BLaER1 treated with 17β-estradiol and CSF1 and Interleukin-3, amounts not matched to agents 10 nM and 100 nM (cell line): ENCODE data around the gene GPC3.

Experiments
- H3K27ac ChIP-seq, 11 experiments: shearing (Covaris generic); formaldehyde crosslinking; 2 replicates each; pipeline ENCODE4 v1.8.1; 2022
- H3K27me3 ChIP-seq, 11 experiments: shearing (Covaris generic); formaldehyde crosslinking; 2 replicates each; pipeline ENCODE4 v1.8.1; 2022
- H3K36me3 ChIP-seq, 11 experiments: shearing (Covaris generic); formaldehyde crosslinking; 2 replicates each; pipeline ENCODE4 v1.8.1; 2022
- H3K4me1 ChIP-seq, 10 experiments: shearing (Covaris generic); formaldehyde crosslinking; 2 replicates each; pipeline ENCODE4 v1.8.1; 2022
- H3K4me2 ChIP-seq, 11 experiments: shearing (Covaris generic); formaldehyde crosslinking; 2 replicates each; pipeline ENCODE4 v1.8.1; 2022
- H3K4me3 ChIP-seq, 10 experiments: shearing (Covaris generic); formaldehyde crosslinking; 2 replicates each; pipeline ENCODE4 v1.8.1; 2022
- H3K9ac ChIP-seq, 11 experiments: shearing (Covaris generic); formaldehyde crosslinking; 2 replicates each; pipeline ENCODE4 v1.8.1; 2022
- H3K9me3 ChIP-seq, 11 experiments: shearing (Covaris generic); formaldehyde crosslinking; replicated peaks in 1 of 11; 2 replicates each; pipeline ENCODE4 v1.8.1; 2022
- H4K20me1 ChIP-seq, 11 experiments: shearing (Covaris generic); formaldehyde crosslinking; 2 replicates each; pipeline ENCODE4 v1.8.1; 2022
- Cebpa-rat ChIP-seq, 11 experiments: shearing (Covaris generic); IDR thresholded peaks; 2 replicates each; pipeline ENCODE4 v1.8.1; 2022

Gene GPC3

GRCh38 chrX:133645977-133646718 is 339.2 kb downstream of the GPC3 start:
- peaks cover 0 to 17% (median 0%) of the 10 kb centered on the region in 10 experiments; a peak in 6 of 20 replicates for H3K4me1 ChIP-seq
- TF ChIP-seq Cebpa-rat (IDR thresholded peaks at IDR 0.05) = no peak
- peak overlapping the region in 4 of 11 experiments; percentile 10 to 45 (median 14); a peak in 6 of 22 replicates for H3K4me2 ChIP-seq
- H3K9me3 ChIP-seq = no peaks in the 10 kb centered on the region
- no peaks in the 10 kb centered on the region; a peak in 2 of 22 replicates for H4K20me1 ChIP-seq
- no peaks in the 10 kb centered on the region for H3K36me3 ChIP-seq
- H3K9ac ChIP-seq = peak overlapping the region in 1 of 11 experiments; percentile 25; a peak in 1 of 22 replicates
- no peak overlapping the region for H3K4me3 ChIP-seq
- peak overlapping the region in 1 of 11 experiments; percentile 56; a peak in 3 of 22 replicates for H3K27ac ChIP-seq
- H3K27me3 ChIP-seq = peaks cover 75 to 96% (median 91%) of the 10 kb centered on the region in 11 experiments

GRCh38 chrX:133645256-133645655 is 340.1 kb downstream of the GPC3 start:
- H3K9ac ChIP-seq = no peak overlapping the region
- H3K4me3 ChIP-seq = no peak overlapping the region
- H4K20me1 ChIP-seq = no peaks in the 10 kb centered on the region; a peak in 2 of 22 replicates
- no peak overlapping the region for H3K27ac ChIP-seq
- H3K36me3 ChIP-seq = no peaks in the 10 kb centered on the region
- peaks cover 84 to 97% (median 93%) of the 10 kb centered on the region in 11 experiments for H3K27me3 ChIP-seq
- no peaks in the 10 kb centered on the region for H3K9me3 ChIP-seq
- no peak overlapping the region for H3K4me2 ChIP-seq
- no peak for TF ChIP-seq Cebpa-rat (IDR thresholded peaks at IDR 0.05)
- peaks cover 0 to 17% (median 0%) of the 10 kb centered on the region in 10 experiments; a peak in 6 of 20 replicates for H3K4me1 ChIP-seq

DNA sequence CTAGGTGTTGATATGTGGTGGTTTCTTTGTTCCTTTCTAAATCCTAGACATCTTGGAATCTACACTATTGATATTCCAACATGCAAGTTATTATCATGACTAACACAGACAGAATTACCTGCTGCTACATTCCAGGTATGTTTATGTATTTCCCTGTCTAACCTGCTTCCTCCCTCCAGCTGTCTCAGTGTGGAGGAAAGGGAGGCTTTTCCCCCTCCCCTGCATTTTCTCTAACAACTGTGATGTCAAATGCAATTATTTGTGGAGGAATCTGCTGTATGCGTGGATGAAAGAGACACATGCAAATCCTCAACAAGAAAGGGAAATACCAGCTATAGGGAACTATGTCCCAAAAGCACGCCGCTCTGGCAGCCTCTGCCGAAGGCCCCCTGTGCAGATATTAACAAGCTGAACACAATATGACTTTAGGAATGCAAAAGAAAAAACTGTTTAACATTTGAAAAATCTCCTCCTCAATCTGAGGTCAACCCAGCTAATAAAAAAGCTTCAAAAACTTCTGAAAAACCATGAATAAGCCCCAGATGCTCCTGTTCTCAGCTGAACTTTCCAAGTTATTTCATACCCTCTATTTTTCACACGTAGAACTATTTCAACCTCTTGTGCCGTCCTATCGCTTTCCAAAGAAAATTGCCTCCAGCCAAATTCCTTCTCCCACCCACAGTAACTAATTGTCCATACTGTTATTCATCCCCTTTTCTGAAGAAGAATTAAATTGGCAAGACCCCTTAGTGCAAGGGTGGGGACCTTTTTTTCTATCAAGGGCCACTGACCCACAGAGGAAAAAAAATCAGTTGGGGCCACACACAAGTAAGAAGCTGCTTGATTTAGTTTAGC is 345.0 kb downstream of the GPC3 start:
- no peak for TF ChIP-seq Cebpa-rat (IDR thresholded peaks at IDR 0.05)
- Histone ChIP-seq H3K9ac (no peak overlapping the region), H3K36me3 (no peaks in the 10 kb centered on the region), H3K4me1 (no peaks in the 10 kb centered on the region), H3K9me3 (no peaks in the 10 kb centered on the region), H3K4me2 (no peak overlapping the region), H3K27ac (no peak overlapping the region), H3K4me3 (no peak overlapping the region), H3K27me3 (peaks cover 70 to 97% (median 93%) of the 10 kb centered on the region in 11 experiments), H4K20me1 (no peaks in the 10 kb centered on the region; a peak in 2 of 22 replicates)

- H4K20me1 ChIP-seq = no peaks in the 10 kb centered on the region; a peak in 2 of 22 replicates
- H3K9me3 ChIP-seq = no peaks in the 10 kb centered on the region
- H3K27me3 ChIP-seq = peaks cover 68 to 97% (median 93%) of the 10 kb centered on the region in 11 experiments
- no peak overlapping the region for H3K27ac ChIP-seq
- H3K4me2 ChIP-seq = no peak overlapping the region
- TF ChIP-seq Cebpa-rat (IDR thresholded peaks at IDR 0.05) = no peak
- no peaks in the 10 kb centered on the region for H3K4me1 ChIP-seq
- no peak overlapping the region for H3K4me3 ChIP-seq
- H3K36me3 ChIP-seq = no peaks in the 10 kb centered on the region
- H3K9ac ChIP-seq = no peak overlapping the region
These were observed 345.7 kb downstream of the GPC3 start for GRCh38 chrX:133639726-133640125.

- Histone ChIP-seq H3K4me2 (no peak overlapping the region), H3K4me3 (no peak overlapping the region), H3K27ac (no peak overlapping the region), H4K20me1 (no peaks in the 10 kb centered on the region), H3K4me1 (no peaks in the 10 kb centered on the region), H3K36me3 (no peaks in the 10 kb centered on the region), H3K9ac (no peak overlapping the region), H3K27me3 (peaks cover 77 to 100% (median 97%) of the 10 kb centered on the region in 11 experiments), H3K9me3 (no peaks in the 10 kb centered on the region)
- no peak for TF ChIP-seq Cebpa-rat (IDR thresholded peaks at IDR 0.05)
These were observed 347.1 kb downstream of the GPC3 start for GRCh38 chrX:133638285-133638684.

- Histone ChIP-seq H4K20me1 (no peaks in the 10 kb centered on the region), H3K9ac (no peak overlapping the region), H3K4me1 (no peaks in the 10 kb centered on the region), H3K4me2 (no peak overlapping the region), H3K36me3 (no peaks in the 10 kb centered on the region), H3K27me3 (peaks cover 75 to 100% (median 96%) of the 10 kb centered on the region in 11 experiments), H3K9me3 (no peaks in the 10 kb centered on the region), H3K4me3 (no peak overlapping the region), H3K27ac (no peak overlapping the region)
- no peak for TF ChIP-seq Cebpa-rat (IDR thresholded peaks at IDR 0.05)
These were observed 347.6 kb downstream of the GPC3 start for GRCh38 chrX:133637765-133638164.

- Histone ChIP-seq H3K4me1 (no peaks in the 10 kb centered on the region), H3K9ac (no peak overlapping the region), H3K4me2 (no peak overlapping the region), H3K36me3 (no peaks in the 10 kb centered on the region), H3K27me3 (peaks cover 78 to 100% (median 99%) of the 10 kb centered on the region in 11 experiments), H3K27ac (no peak overlapping the region), H3K9me3 (no peaks in the 10 kb centered on the region), H3K4me3 (no peak overlapping the region), H4K20me1 (no peaks in the 10 kb centered on the region)
- no peak for TF ChIP-seq Cebpa-rat (IDR thresholded peaks at IDR 0.05)
These were observed 349.4 kb downstream of the GPC3 start for GRCh38 chrX:133636009-133636408.

GRCh38 chrX:133634416-133634815 is 351.0 kb downstream of the GPC3 start:
- no peaks in the 10 kb centered on the region for H4K20me1 ChIP-seq
- TF ChIP-seq Cebpa-rat (IDR thresholded peaks at IDR 0.05) = no peak
- H3K4me1 ChIP-seq = no peaks in the 10 kb centered on the region
- no peak overlapping the region for H3K4me2 ChIP-seq
- no peaks in the 10 kb centered on the region for H3K9me3 ChIP-seq
- peaks cover 77 to 100% (median 99%) of the 10 kb centered on the region in 11 experiments for H3K27me3 ChIP-seq
- no peaks in the 10 kb centered on the region for H3K36me3 ChIP-seq
- no peak overlapping the region for H3K27ac ChIP-seq
- no peak overlapping the region for H3K4me3 ChIP-seq
- no peak overlapping the region for H3K9ac ChIP-seq

DNA sequence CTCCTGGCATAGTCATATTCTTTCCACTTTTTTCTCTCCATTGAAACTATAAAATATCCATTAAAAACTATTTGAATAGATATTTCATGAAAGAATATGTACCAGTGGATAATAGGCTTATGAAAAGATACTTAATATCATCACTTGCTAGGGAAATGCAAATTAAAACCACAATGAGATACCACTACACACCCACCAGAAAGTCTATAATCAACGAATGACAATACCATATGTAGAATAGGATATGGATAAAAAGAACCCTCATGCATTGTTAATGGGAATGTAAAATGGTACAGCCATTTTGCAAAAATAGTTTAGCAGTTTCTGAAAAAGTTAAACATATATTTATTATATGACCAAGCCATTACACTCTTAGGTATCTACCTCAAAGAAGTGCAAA is 351.4 kb downstream of the GPC3 start:
- no peaks in the 10 kb centered on the region for H3K4me1 ChIP-seq
- H3K36me3 ChIP-seq = no peaks in the 10 kb centered on the region
- no peak overlapping the region for H3K9ac ChIP-seq
- no peak overlapping the region for H3K27ac ChIP-seq
- no peak overlapping the region for H3K4me3 ChIP-seq
- no peaks in the 10 kb centered on the region for H3K9me3 ChIP-seq
- H3K4me2 ChIP-seq = no peak overlapping the region
- TF ChIP-seq Cebpa-rat (IDR thresholded peaks at IDR 0.05) = no peak
- H4K20me1 ChIP-seq = no peaks in the 10 kb centered on the region
- H3K27me3 ChIP-seq = peaks cover 77 to 100% (median 99%) of the 10 kb centered on the region in 11 experiments
